ENCODE measurements around the gene NSD1. TPM values are rescaled to one million over a fixed set of nuclear protein-coding genes. Genes with fewer than 3 reads are reported as not detected.

NSD1 gene
- total and polyA plus RNA-seq, 2 of the 8 experiments (the other 6 are each of a cell fraction or from before 2014, with no cell fraction given), result 22.8 to 168 TPM

DNA sequence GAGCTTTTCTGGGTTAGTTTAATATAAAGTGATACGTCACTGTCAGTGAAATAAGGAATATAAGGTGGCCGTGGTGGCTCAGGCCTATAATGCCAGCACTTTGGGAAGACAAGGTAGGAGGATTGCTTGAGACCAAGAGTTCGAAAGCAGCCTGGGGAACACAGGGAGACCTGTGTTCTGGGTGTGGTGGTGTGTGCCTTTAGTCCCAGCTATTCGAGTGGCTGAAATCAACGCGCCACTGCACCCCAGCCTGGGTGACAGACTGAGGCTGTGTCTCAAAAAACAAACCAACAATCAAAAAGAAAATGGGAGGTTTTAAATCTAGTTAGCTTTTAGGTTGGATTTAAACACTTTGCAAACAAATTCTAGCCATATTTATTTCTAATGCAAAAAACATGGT is 53.1 kb downstream of the NSD1 start:
- no peaks in the 10 kb centered on the region for H3K27me3 ChIP-seq (replicated peaks in 1 of 4; ENCODE audit: control insufficient read depth in 3 of 4, extremely low read depth in 1 of 4, insufficient read depth in 3 of 4, low read length in 3 of 4)
- no peak overlapping the region for H3K9ac ChIP-seq (replicated peaks in 1 of 4; ENCODE audit: extremely low read depth in 1 of 4, low read depth in 3 of 4, low read length in 3 of 4)
- no peak overlapping the region for H2BK15ac ChIP-seq (ENCODE audit: low read length)
- H4K91ac ChIP-seq (replicated peaks; ENCODE audit: insufficient read length, low read length), result no peak overlapping the region
- H3K4ac ChIP-seq (replicated peaks; ENCODE audit: insufficient read length, low read depth, low read length), result no peak overlapping the region
- H2AFZ ChIP-seq (ENCODE audit: low read length), result no peak overlapping the region
- POLR2A ChIA-PET (ENCODE audit: partially characterized antibody), result interaction anchor here (0.6 to 1.2 kb wide), 4 partner anchors 10 to 239 kb away, joined by 3 to 4 read pairs (median 3); no protein-coding TSS in a partner anchor
- H2BK120ac ChIP-seq (replicated peaks; ENCODE audit: low read depth, low read length), result no peak overlapping the region
- H3K4me1 ChIP-seq (replicated peaks in 1 of 4; ENCODE audit: control insufficient read depth in 3 of 4, insufficient read depth in 4 of 4, low read length in 3 of 4), result no peaks in the 10 kb centered on the region; a peak in 1 of 7 replicates
- peaks cover 2 to 86% of the 10 kb centered on the region in 2 experiments; a peak in 3 of 4 replicates for H3K79me2 ChIP-seq (ENCODE audit: control insufficient read depth in 1 of 2, insufficient read depth in 2 of 2, low read length in 2 of 2)
- H2AK5ac ChIP-seq (ENCODE audit: low read depth, low read length), result no peak overlapping the region
- H2BK20ac ChIP-seq (ENCODE audit: low read length), result no peak overlapping the region
- no peak overlapping the region for H3K18ac ChIP-seq (ENCODE audit: extremely low read depth, low read length)
- DNase-seq (ENCODE audit: low read depth in 1 of 2, low spot score in 2 of 2) (no peak), FAIRE-seq (no peak)
- peaks cover 0 to 10% (median 4%) of the 10 kb centered on the region in 4 experiments; a peak in 4 of 8 replicates for H3K36me3 ChIP-seq (ENCODE audit: control insufficient read depth in 2 of 4, insufficient read depth in 4 of 4, low read length in 3 of 4)
- H3K14ac ChIP-seq (ENCODE audit: insufficient read length), result no peak overlapping the region
- 93% methylated on average over 6 of the region's 6 CpGs; no CpG with 5 or more reads in 1 of the 2 experiments for WGBS, 2 experiments (ENCODE audit: extremely low coverage in 1 of 2, insufficient coverage in 1 of 2, insufficient read length in 1 of 2, insufficient replicate concordance in 2 of 2, low coverage in 1 of 2, low lambda C conversion rate in 2 of 2, missing lambda C conversion rate in 1 of 2)
- no peaks in the 10 kb centered on the region for H3K9me3 ChIP-seq (ENCODE audit: insufficient read depth in 2 of 2, low read depth in 1 of 2, low read length in 1 of 2)
- no peak overlapping the region for H3K27ac ChIP-seq (ENCODE audit: low read depth, low read length)
- no peaks in the 10 kb centered on the region for H3K23me2 ChIP-seq (ENCODE audit: low read depth, low read length)
- H4K8ac ChIP-seq (ENCODE audit: extremely low read depth, insufficient read depth, low read length), result no peak overlapping the region
- no peak overlapping the region for H3K4me2 ChIP-seq (ENCODE audit: insufficient read depth in 1 of 2, low read depth in 2 of 2, low read length in 2 of 2)
- no peak overlapping the region for H3K56ac ChIP-seq (replicated peaks; ENCODE audit: insufficient read length, low read depth, low read length)
- no peak overlapping the region for H3K23ac ChIP-seq (ENCODE audit: insufficient read length)
- CTCF ChIA-PET (ENCODE audit: partially characterized antibody), result interaction anchor here (0.6 to 0.7 kb wide), 2 partner anchors 21 to 70 kb away, joined by 3 read pairs; no protein-coding TSS in a partner anchor
- H4K5ac ChIP-seq (ENCODE audit: insufficient read length, low read depth, low read length), result no peak overlapping the region
- H4K20me1 ChIP-seq (replicated peaks in 1 of 2; ENCODE audit: control insufficient read depth in 1 of 2, insufficient read depth in 2 of 2, low read length in 2 of 2), result peaks cover 11 to 14% of the 10 kb centered on the region in 2 experiments
- no peak overlapping the region for H2BK12ac ChIP-seq (ENCODE audit: low read depth, low read length)
- no peak overlapping the region for H3K4me3 ChIP-seq (ENCODE audit: extremely low read depth in 1 of 4, insufficient read depth in 2 of 4, low read depth in 3 of 4, low read length in 4 of 4)
- peaks cover 7% of the 10 kb centered on the region for H3K79me1 ChIP-seq (ENCODE audit: low read depth, low read length)
- no peak overlapping the region for H2BK5ac ChIP-seq (ENCODE audit: low read depth, low read length)
- no peak for TF ChIP-seq RBBP5 (IDR thresholded peaks at IDR 0.05; ENCODE audit: borderline replicate concordance, low read depth, low read length)
- TF ChIP-seq TAF1 (IDR thresholded peaks at IDR 0.05; ENCODE audit: low read depth, low read length), result no peak
- no peak for TF ChIP-seq GABPA (IDR thresholded peaks at IDR 0.05; ENCODE audit: borderline replicate concordance, insufficient read depth, low read length)
- TF ChIP-seq SAP30 (IDR thresholded peaks at IDR 0.05; ENCODE audit: insufficient read depth, insufficient replicate concordance, low read length), result no peak
- TF ChIP-seq POU5F1 (IDR thresholded peaks at IDR 0.05; ENCODE audit: low read depth, low read length), result no peak
- TF ChIP-seq TBP (IDR thresholded peaks at IDR 0.05; ENCODE audit: low read depth, low read length), result no peak
- no peak for TF ChIP-seq SIRT6 (IDR thresholded peaks at IDR 0.05; ENCODE audit: low read length)
- no peak for TF ChIP-seq TAF7 (optimal IDR thresholded peaks at IDR 0.05; ENCODE audit: borderline replicate concordance, low read depth, low read length)
- TF ChIP-seq ASH2L (IDR thresholded peaks at IDR 0.05; ENCODE audit: low read length), result no peak
- no peak for TF ChIP-seq SIX5 (IDR thresholded peaks at IDR 0.05; ENCODE audit: low read depth, low read length)
- TF ChIP-seq HDAC6 (IDR thresholded peaks at IDR 0.05; ENCODE audit: low read depth, low read length), result no peak
- no peak for TF ChIP-seq POLR2AphosphoS5 (IDR thresholded peaks at IDR 0.05; ENCODE audit: low read depth, low read length)
- TF ChIP-seq RFX5 (IDR thresholded peaks at IDR 0.05; ENCODE audit: borderline replicate concordance, low read depth, low read length), result no peak
- TF ChIP-seq NANOG (IDR thresholded peaks at IDR 0.05; ENCODE audit: insufficient read depth, low read depth, low read length, poor library complexity, severe bottlenecking), result no peak
- no peak for TF ChIP-seq CHD1 (IDR thresholded peaks at IDR 0.05; ENCODE audit: low read depth, low read length)
